BJ (cell line): Measurements from ENCODE around the gene SIRT2. TPM values are rescaled to one million over a fixed set of nuclear protein-coding genes. Genes with fewer than 3 reads are reported as not detected.

Source experiments
- CTCF ChIA-PET: fragments of 350-600 bp; formaldehyde crosslinking; extraction: SDS; loops from one replicate; lab custom pipeline; 2021; ENCODE audit warnings: antibody characterized with exemption, inconsistent platforms; lab: Yijun Ruan, JAX
- POLR2A ChIA-PET: fragments of 300-600 bp; sonication (Branson Sonifier 250); formaldehyde crosslinking; extraction: SDS; loops from one replicate; lab custom pipeline; 2021; ENCODE audit warnings: antibody characterized with exemption; lab: Charles Lee
- DNase-seq: peaks from one replicate; pipeline ENCODE4 v3.0.0-alpha.2; 2011; ENCODE audit warnings: low read depth
- H3K27me3 ChIP-seq: 2 replicates; pipeline ENCODE4 v1.6.0; 2011; ENCODE audit warnings: low read length; ENCODE audit not compliant: control insufficient read depth, insufficient read depth
- H3K36me3 ChIP-seq: 2 replicates; pipeline ENCODE4 v1.5.1; 2011; ENCODE audit warnings: low read length; ENCODE audit not compliant: control insufficient read depth, insufficient read depth
- H3K4me3 ChIP-seq: 2 replicates; pipeline ENCODE4 v1.5.1; 2011; ENCODE audit warnings: low read depth, mild to moderate bottlenecking, control low read depth, low read length
- polyA plus RNA-seq: library from polyadenylated mRNA; depleted of rRNA; stranded (reverse); fragments of >200 nt; gene quantifications from 2 replicates; pipeline ENCODE4 v1.2.3, GENCODE V29; 2011
- TF ChIP-seq, protein P1 (sequence below): IDR thresholded peaks from 2 replicates; pipeline ENCODE4 v1.5.1; 2011; ENCODE audit warnings: low read depth, mild to moderate bottlenecking, control low read depth, inconsistent platforms, low read length, moderate library complexity; ENCODE audit not compliant: insufficient read depth

SIRT2 gene
- polyA plus RNA-seq, 1 experiment = 71.8 TPM

DNA sequence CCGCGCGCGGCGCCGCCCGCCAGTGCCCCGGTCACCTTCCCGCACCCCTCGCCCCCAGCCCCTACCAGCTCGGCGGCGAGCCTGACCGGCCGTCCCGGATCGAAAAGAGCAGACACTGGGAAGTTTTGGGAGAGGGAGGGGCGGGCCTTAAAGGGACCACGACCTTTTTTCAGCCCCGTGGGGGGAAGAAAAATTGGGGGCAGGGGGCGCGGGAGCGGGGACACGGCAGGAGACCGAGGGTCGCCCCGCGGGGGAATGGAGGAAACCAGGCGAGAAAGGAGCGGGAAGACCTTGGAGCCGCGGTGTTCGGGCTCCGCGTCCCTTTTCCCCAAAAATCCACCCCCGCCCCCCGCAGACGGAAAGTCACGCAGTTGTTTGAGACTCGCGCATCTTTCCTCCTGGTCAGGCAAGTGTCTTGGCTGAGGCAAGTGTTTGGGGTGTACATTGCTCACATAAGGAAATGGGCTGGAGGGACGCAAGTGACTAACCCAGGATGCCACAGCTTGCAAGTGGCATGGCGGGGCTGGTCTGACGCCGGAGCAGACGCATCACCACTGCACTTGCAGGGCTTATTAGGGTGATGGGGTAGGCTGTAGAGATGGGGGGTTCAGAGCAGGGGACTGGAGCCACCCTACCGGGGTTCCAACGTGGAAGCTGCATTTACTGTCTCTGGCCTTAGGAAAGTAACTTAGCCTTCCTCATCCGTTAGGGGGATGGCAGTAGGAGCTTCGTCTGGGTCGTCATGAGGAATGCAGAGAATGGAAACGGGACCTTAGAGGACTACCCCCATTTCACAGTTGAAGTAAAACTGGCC, 47.0 kb downstream of the SIRT2 start:
- peak overlapping the region; percentile 90 for H3K4me3 ChIP-seq
- DNase-seq = no peak
- ChIA-PET CTCF (interaction anchor here (0.8 to 3.2 kb wide), 9 partner anchors 9 to 218 kb away, joined by 3 to 16 read pairs (median 5); partner anchors contain the start of genes MRPS12 and SARS2), POLR2A (interaction anchor here (0.5 to 0.6 kb wide), 2 partner anchors 193 to 314 kb away, joined by 5 to 9 read pairs; no protein-coding TSS in a partner anchor)
- TF ChIP-seq, protein P1, sequence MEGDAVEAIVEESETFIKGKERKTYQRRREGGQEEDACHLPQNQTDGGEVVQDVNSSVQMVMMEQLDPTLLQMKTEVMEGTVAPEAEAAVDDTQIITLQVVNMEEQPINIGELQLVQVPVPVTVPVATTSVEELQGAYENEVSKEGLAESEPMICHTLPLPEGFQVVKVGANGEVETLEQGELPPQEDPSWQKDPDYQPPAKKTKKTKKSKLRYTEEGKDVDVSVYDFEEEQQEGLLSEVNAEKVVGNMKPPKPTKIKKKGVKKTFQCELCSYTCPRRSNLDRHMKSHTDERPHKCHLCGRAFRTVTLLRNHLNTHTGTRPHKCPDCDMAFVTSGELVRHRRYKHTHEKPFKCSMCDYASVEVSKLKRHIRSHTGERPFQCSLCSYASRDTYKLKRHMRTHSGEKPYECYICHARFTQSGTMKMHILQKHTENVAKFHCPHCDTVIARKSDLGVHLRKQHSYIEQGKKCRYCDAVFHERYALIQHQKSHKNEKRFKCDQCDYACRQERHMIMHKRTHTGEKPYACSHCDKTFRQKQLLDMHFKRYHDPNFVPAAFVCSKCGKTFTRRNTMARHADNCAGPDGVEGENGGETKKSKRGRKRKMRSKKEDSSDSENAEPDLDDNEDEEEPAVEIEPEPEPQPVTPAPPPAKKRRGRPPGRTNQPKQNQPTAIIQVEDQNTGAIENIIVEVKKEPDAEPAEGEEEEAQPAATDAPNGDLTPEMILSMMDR = no peak
- no peaks in the 10 kb centered on the region for H3K27me3 ChIP-seq
- peaks cover 3% of the 10 kb centered on the region for H3K36me3 ChIP-seq

DNA sequence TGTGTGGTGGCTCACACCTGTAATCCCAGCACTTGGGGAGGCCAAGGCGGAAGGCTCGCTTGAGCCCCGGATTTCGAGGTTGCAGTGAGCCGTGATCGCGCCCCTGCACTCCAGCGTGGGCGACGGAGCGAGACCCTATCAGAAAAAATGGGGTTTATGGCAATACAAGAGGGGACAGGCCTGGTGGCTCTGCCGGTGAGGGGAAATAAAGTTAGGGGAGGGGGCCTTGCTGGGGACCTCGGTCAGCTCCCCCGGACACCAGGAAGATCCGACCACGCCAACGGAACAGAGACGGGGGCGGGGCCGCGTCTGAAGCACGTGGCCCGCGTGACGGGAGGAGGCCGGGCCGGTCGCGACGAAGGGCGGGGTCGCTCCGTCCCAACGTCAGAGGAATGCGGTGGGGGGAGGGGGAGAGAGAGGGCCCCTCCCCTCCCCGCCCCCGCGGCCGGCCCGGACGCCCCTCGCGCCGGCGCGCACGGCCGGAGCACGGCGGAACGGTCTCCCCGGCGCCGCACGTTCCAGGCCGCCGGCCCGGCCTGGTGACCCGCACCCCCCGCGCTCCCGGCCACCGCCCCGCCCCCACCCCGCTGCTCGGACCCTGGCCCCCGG, 47.7 kb downstream of the SIRT2 start:
- peak overlapping the region; percentile 90 for H3K4me3 ChIP-seq
- ChIA-PET POLR2A (interaction anchor here (0.5 to 1.0 kb wide), 4 partner anchors 20 to 313 kb away, joined by 3 to 9 read pairs (median 6); partner anchors contain the start of gene ECH1), CTCF (interaction anchor here (1.0 to 3.2 kb wide), 5 partner anchors 10 to 218 kb away, joined by 3 to 16 read pairs (median 5); no protein-coding TSS in a partner anchor)
- TF ChIP-seq, protein P1 = no peak
- H3K27me3 ChIP-seq = no peaks in the 10 kb centered on the region
- no peak for DNase-seq
- H3K36me3 ChIP-seq = peaks cover 5% of the 10 kb centered on the region

DNA sequence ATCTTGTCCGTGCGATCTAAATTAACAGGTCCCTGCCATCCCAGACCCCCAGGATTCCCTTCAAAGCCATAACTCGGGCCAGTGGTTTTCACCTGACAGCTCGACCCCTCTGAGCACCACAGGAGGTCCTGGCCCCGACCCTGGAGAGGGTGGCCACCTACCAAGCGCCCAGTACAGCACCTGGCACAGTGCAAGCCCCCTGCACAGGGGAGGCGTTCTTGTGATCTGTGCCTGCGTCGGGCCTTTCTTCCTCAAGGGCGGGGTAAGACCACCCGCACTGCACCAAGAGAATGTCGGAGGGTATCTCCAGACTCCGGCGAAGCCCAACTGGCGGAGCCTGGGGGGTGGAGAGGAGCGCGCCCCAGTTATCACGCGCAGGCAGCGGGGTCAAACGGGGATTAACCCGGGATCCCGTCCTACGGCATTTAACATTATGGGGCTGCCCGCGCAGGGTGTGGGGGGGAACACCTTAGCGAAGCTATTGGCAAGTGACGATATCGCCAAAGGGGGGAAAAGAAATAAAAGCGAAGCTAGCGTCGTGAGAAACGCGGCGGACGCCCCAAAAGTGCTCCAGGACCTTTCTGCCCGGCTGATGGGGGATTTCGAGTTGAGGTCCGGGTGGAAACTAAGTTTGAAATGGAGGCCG, 48.3 kb downstream of the SIRT2 start:
- TF ChIP-seq, protein P1 = no peak
- POLR2A ChIA-PET = interaction anchor here (0.6 to 1.0 kb wide), 4 partner anchors 12 to 202 kb away, joined by 3 to 9 read pairs (median 8); partner anchors contain the start of gene ECH1
- DNase-seq = no peak
- H3K27me3 ChIP-seq = no peaks in the 10 kb centered on the region
- peak overlapping the region; percentile 90 for H3K4me3 ChIP-seq
- CTCF ChIA-PET = interaction anchor here (1.0 to 3.2 kb wide), 5 partner anchors 10 to 217 kb away, joined by 3 to 16 read pairs (median 3); partner anchors contain the start of genes MRPS12 and SARS2
- H3K36me3 ChIP-seq = peaks cover 9% of the 10 kb centered on the region

DNA sequence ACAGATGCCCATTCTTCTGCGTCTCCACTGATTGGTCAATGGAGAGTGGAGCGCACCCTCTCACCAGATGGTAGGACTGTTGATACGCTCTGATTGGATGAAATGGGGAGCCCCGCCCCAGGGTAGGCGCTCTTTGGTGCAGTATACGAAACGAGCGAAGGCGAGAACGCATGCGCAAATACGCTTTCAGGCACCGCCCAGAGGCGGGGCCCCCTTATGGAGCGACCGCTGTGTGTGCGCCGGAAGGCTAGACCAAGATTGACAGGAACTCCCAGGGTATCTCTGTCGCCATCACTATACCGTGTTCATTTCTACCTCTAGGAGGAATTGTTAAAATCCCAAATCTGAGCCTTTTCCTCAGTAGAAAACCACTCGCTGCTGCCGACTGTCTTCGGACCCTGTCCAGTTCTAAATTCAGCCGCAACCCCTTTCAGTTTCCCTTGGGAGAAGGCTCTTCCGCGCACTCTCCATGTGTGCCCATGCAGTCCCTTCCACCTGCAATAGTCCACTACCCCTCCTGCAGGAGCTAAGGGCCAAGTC, 48.9 kb downstream of the SIRT2 start:
- Histone ChIP-seq H3K36me3 (peaks cover 14% of the 10 kb centered on the region), H3K27me3 (no peaks in the 10 kb centered on the region), H3K4me3 (peak overlapping the region; percentile 90)
- CTCF ChIA-PET = interaction anchor here (1.0 to 3.2 kb wide), 3 partner anchors 12 to 80 kb away, joined by 3 to 16 read pairs (median 3); partner anchors contain the start of genes MRPS12 and SARS2
- peak; percentile 100 for DNase-seq
- TF ChIP-seq, protein P1 = peak; percentile 19
- POLR2A ChIA-PET = interaction anchor here (0.6 to 1.0 kb wide), 3 partner anchors 13 to 201 kb away, joined by 6 to 9 read pairs (median 9); no protein-coding TSS in a partner anchor
